Mesenchymal stem cell (in vitro differentiated cells and primary cell): ENCODE results near the gene TBC1D22A.

Experiments used
- DNase-seq: peaks from one replicate; pipeline ENCODE4 v3.0.0-alpha.2; 2013
- H2AFZ ChIP-seq: one replicate; pipeline ENCODE4 v1.6.1; 2013; ENCODE audit warnings: low read depth, mild to moderate bottlenecking, control low read depth, inconsistent platforms, low read length, moderate library complexity
- H2AK5ac ChIP-seq: 2 replicates; pipeline ENCODE4 v1.6.1; 2013; ENCODE audit warnings: low read length, moderate library complexity, mild to moderate bottlenecking, inconsistent platforms; ENCODE audit not compliant: severe bottlenecking
- H2BK120ac ChIP-seq: one replicate; pipeline ENCODE4 v1.6.1; 2013; ENCODE audit warnings: low read depth, mild to moderate bottlenecking, inconsistent platforms, low read length, moderate library complexity
- H2BK12ac ChIP-seq, 2 experiments: one replicate each; pipeline ENCODE4 v1.6.1; 2013; ENCODE audit warnings: inconsistent platforms in 2 of 2, low read length in 2 of 2, mild to moderate bottlenecking in 2 of 2, moderate library complexity in 2 of 2, control low read depth in 1 of 2
- H2BK15ac ChIP-seq: one replicate; pipeline ENCODE4 v1.6.1; 2013; ENCODE audit warnings: mild to moderate bottlenecking, low read depth, inconsistent platforms; ENCODE audit not compliant: poor library complexity, severe bottlenecking
- H2BK5ac ChIP-seq: 2 replicates; pipeline ENCODE4 v1.6.1; 2013; ENCODE audit warnings: low read depth, mild to moderate bottlenecking, low read length, control low read depth, inconsistent platforms; ENCODE audit not compliant: poor library complexity, severe bottlenecking
- H3K14ac ChIP-seq, 2 experiments: one replicate each; pipeline ENCODE4 v1.6.1; 2013; ENCODE audit warnings: inconsistent platforms in 2 of 2, low read length in 2 of 2, control low read depth in 1 of 2, mild to moderate bottlenecking in 1 of 2, moderate library complexity in 1 of 2
- H3K18ac ChIP-seq, 2 experiments: one replicate each; pipeline ENCODE4 v1.6.1; 2013; ENCODE audit warnings: inconsistent platforms in 2 of 2, low read length in 2 of 2, control low read depth in 1 of 2, low read depth in 1 of 2, mild to moderate bottlenecking in 1 of 2
- H3K23ac ChIP-seq, 2 experiments: one replicate each; pipeline ENCODE4 v1.6.1; 2013; ENCODE audit warnings: inconsistent platforms in 2 of 2, low read length in 2 of 2, mild to moderate bottlenecking in 2 of 2, moderate library complexity in 2 of 2, control low read depth in 1 of 2
- H3K27ac ChIP-seq: 2 replicates; pipeline ENCODE4 v1.5.1; 2013; ENCODE audit warnings: mild to moderate bottlenecking, moderate library complexity, low read length, control low read depth, inconsistent platforms; ENCODE audit not compliant: poor library complexity, severe bottlenecking
- H3K27me3 ChIP-seq, 2 experiments: 2 replicates each; pipeline versions ENCODE4 v1.6.1 to v1.7.0; 2013; ENCODE audit warnings: low read length in 2 of 2, mild to moderate bottlenecking in 2 of 2, moderate library complexity in 2 of 2, control low read depth in 1 of 2, inconsistent platforms in 1 of 2; ENCODE audit not compliant: control insufficient read depth in 1 of 2, insufficient read depth in 1 of 2
- H3K36me3 ChIP-seq, 2 experiments: 2 replicates each; pipeline versions ENCODE4 v1.6.1 to v1.7.0; 2013; ENCODE audit warnings: low read length in 2 of 2, control low read depth in 1 of 2, inconsistent platforms in 1 of 2, low read depth in 1 of 2, mild to moderate bottlenecking in 1 of 2; ENCODE audit not compliant: insufficient read depth in 2 of 2, control insufficient read depth in 1 of 2
- H3K4ac ChIP-seq, 2 experiments: one replicate each; pipeline ENCODE4 v1.6.1; 2013; ENCODE audit warnings: inconsistent platforms in 2 of 2, low read length in 2 of 2, mild to moderate bottlenecking in 2 of 2, moderate library complexity in 2 of 2, control low read depth in 1 of 2, low read depth in 1 of 2
- H3K4me1 ChIP-seq: 2 replicates; pipeline ENCODE4 v1.6.1; 2013; ENCODE audit warnings: low read depth, low read length, control low read depth; ENCODE audit not compliant: control insufficient read depth, insufficient read depth
- H3K4me2 ChIP-seq: 2 replicates; pipeline ENCODE4 v1.6.1; 2013; ENCODE audit warnings: low read length, mild to moderate bottlenecking, inconsistent platforms; ENCODE audit not compliant: poor library complexity, severe bottlenecking
- H3K4me3 ChIP-seq, 2 experiments: 2 replicates each; pipeline versions ENCODE4 v1.5.1 to v1.7.0; 2013; ENCODE audit warnings: low read length in 2 of 2, mild to moderate bottlenecking in 2 of 2, control low read depth in 1 of 2, low read depth in 1 of 2; ENCODE audit not compliant: insufficient read depth in 1 of 2
- H3K79me1 ChIP-seq: replicated peaks from 2 replicates; pipeline ENCODE4 v1.6.1; 2013; ENCODE audit warnings: mild to moderate bottlenecking, control low read depth, low read length, inconsistent platforms; ENCODE audit not compliant: poor library complexity, severe bottlenecking
- H3K9ac ChIP-seq: 2 replicates; pipeline ENCODE4 v1.7.0; 2013; ENCODE audit warnings: mild to moderate bottlenecking, low read length, moderate library complexity
- H3K9me3 ChIP-seq: 2 replicates; pipeline ENCODE4 v1.7.0; 2013; ENCODE audit warnings: mild to moderate bottlenecking, low read length; ENCODE audit not compliant: control insufficient read depth
- H4K8ac ChIP-seq: one replicate; pipeline ENCODE4 v1.6.1; 2013; ENCODE audit warnings: inconsistent platforms, mild to moderate bottlenecking, low read length, moderate library complexity
- H4K91ac ChIP-seq: one replicate; pipeline ENCODE4 v1.6.1; 2013; ENCODE audit warnings: mild to moderate bottlenecking, low read length, inconsistent platforms
- WGBS: methylation state at CpG from one replicate; pipeline ENCODE4 v1.1.7; 2013; ENCODE audit warnings: mixed read lengths; 5-methylcytosine and 5-hydroxymethylcytosine counted together

TBC1D22A gene

GRCh38 chr22:47148510-47148909 lies 386.1 kb downstream of the TBC1D22A start:
- no peak overlapping the region for H4K8ac ChIP-seq
- DNase-seq: no peak
- no peak overlapping the region for H2BK15ac ChIP-seq

GRCh38 chr22:47148956-47149728 lies 386.7 kb downstream of the TBC1D22A start:
- Histone ChIP-seq H3K79me1 (peaks cover 6% of the 10 kb centered on the region), H2BK120ac (no peak overlapping the region), H2BK15ac (no peak overlapping the region), H3K23ac (no peak overlapping the region), H3K27me3 (no peaks in the 10 kb centered on the region), H3K14ac (no peak overlapping the region), H3K4ac (no peak overlapping the region), H3K27ac (no peak overlapping the region), H2AK5ac (no peak overlapping the region), H3K9me3 (no peaks in the 10 kb centered on the region), H3K36me3 (peaks cover 0 to 6% of the 10 kb centered on the region in 2 experiments), H3K4me2 (no peak overlapping the region), H3K18ac (no peak overlapping the region), H4K91ac (no peak overlapping the region), H2AFZ (no peak overlapping the region), H4K8ac (no peak overlapping the region), H3K4me3 (no peak overlapping the region), H2BK5ac (no peak overlapping the region), H3K4me1 (peaks cover 21% of the 10 kb centered on the region), H2BK12ac (no peak overlapping the region), H3K9ac (no peak overlapping the region)
- no peak for DNase-seq
- WGBS: 85% methylated on average over 31 of the region's 31 CpGs

More at GRCh38 chr22:47148510-47148909, 386.1 kb downstream of the TBC1D22A start:
- H4K91ac ChIP-seq: no peak overlapping the region
- no peak overlapping the region for H2AK5ac ChIP-seq
- no peak overlapping the region for H3K4me3 ChIP-seq
- H2BK12ac ChIP-seq: no peak overlapping the region
- 94% methylated on average over 3 of the region's 3 CpGs for WGBS
- peaks cover 22% of the 10 kb centered on the region for H3K4me1 ChIP-seq
- H3K18ac ChIP-seq: no peak overlapping the region
- no peak overlapping the region for H3K27ac ChIP-seq
- H3K36me3 ChIP-seq: peaks cover 0 to 11% of the 10 kb centered on the region in 2 experiments
- H3K4me2 ChIP-seq: no peak overlapping the region
- H3K79me1 ChIP-seq: peaks cover 6% of the 10 kb centered on the region
- H3K14ac ChIP-seq: no peak overlapping the region
- no peak overlapping the region for H3K4ac ChIP-seq
- H3K9me3 ChIP-seq: no peaks in the 10 kb centered on the region
- H2AFZ ChIP-seq: no peak overlapping the region
- H3K23ac ChIP-seq: no peak overlapping the region
- H2BK5ac ChIP-seq: no peak overlapping the region
- no peaks in the 10 kb centered on the region for H3K27me3 ChIP-seq
- no peak overlapping the region for H2BK120ac ChIP-seq
- no peak overlapping the region for H3K9ac ChIP-seq

GRCh38 chr22:47149976-47150375 lies 387.5 kb downstream of the TBC1D22A start:
- over 99% methylated on average over 13 of the region's 13 CpGs for WGBS
- H3K4me1 ChIP-seq: peaks cover 25% of the 10 kb centered on the region

GRCh38 chr22:47150426-47150825 lies 388.0 kb downstream of the TBC1D22A start:
- Histone ChIP-seq H3K4me1 (peaks cover 25% of the 10 kb centered on the region), H3K79me1 (peaks cover 6% of the 10 kb centered on the region), H3K4ac (no peak overlapping the region), H3K18ac (no peak overlapping the region), H2AK5ac (no peak overlapping the region), H2BK120ac (no peak overlapping the region), H2BK15ac (no peak overlapping the region), H3K27me3 (no peaks in the 10 kb centered on the region), H3K4me3 (no peak overlapping the region), H4K91ac (no peak overlapping the region), H2BK5ac (no peak overlapping the region), H2AFZ (no peak overlapping the region), H3K36me3 (peaks cover 0 to 3% of the 10 kb centered on the region in 2 experiments), H3K27ac (no peak overlapping the region), H3K23ac (no peak overlapping the region), H2BK12ac (no peak overlapping the region), H3K9me3 (no peaks in the 10 kb centered on the region), H3K9ac (no peak overlapping the region), H3K4me2 (no peak overlapping the region), H4K8ac (no peak overlapping the region), H3K14ac (no peak overlapping the region)
- WGBS: 97% methylated on average over 21 of the region's 21 CpGs
- DNase-seq: no peak

More at GRCh38 chr22:47149976-47150375, 387.5 kb downstream of the TBC1D22A start:
- peaks cover 6% of the 10 kb centered on the region for H3K79me1 ChIP-seq
- no peak overlapping the region for H3K27ac ChIP-seq
- H4K8ac ChIP-seq: no peak overlapping the region
- no peak overlapping the region for H3K9ac ChIP-seq
- no peaks in the 10 kb centered on the region for H3K9me3 ChIP-seq
- H2AK5ac ChIP-seq: no peak overlapping the region
- H3K23ac ChIP-seq: no peak overlapping the region
- H2BK5ac ChIP-seq: no peak overlapping the region
- no peak overlapping the region for H3K18ac ChIP-seq
- H2BK12ac ChIP-seq: no peak overlapping the region
- peaks cover 0 to 3% of the 10 kb centered on the region in 2 experiments for H3K36me3 ChIP-seq
- H4K91ac ChIP-seq: no peak overlapping the region
- H2BK120ac ChIP-seq: no peak overlapping the region
- H3K14ac ChIP-seq: no peak overlapping the region
- no peaks in the 10 kb centered on the region for H3K27me3 ChIP-seq
- no peak overlapping the region for H3K4ac ChIP-seq
- H3K4me2 ChIP-seq: no peak overlapping the region
- no peak overlapping the region for H2AFZ ChIP-seq
- no peak for DNase-seq
- no peak overlapping the region for H2BK15ac ChIP-seq
- no peak overlapping the region for H3K4me3 ChIP-seq
